Esophagus muscularis mucosa (tissue), 4 donors: ENCODE data around the gene PRSS50. TPM values are rescaled to one million over a fixed set of nuclear protein-coding genes. Genes with fewer than 3 reads are reported as not detected.

ENCODE experiments used
- DNase-seq: peaks from one replicate; pipeline ENCODE4 v3.0.0-alpha.2; 2017; ENCODE audit errors: extremely low spot score
- H3K27ac ChIP-seq, 4 donors: fragments of 200-600 bp; sonication (generic); replicated peaks in 1 of 4; 1 replicate in 3 of 4; 2 replicates in 1 of 4; pipeline ENCODE4 v1.5.1; 2016 to 2019; ENCODE audit warnings: mild to moderate bottlenecking in 1 of 4
- H3K27me3 ChIP-seq, 4 donors: fragments of 200-600 bp; sonication (generic); one replicate each; pipeline versions ENCODE4 v1.5.1 to v1.6.0; 2016 to 2019
- H3K36me3 ChIP-seq, 4 donors: fragments of 200-600 bp; sonication (generic); one replicate each; pipeline ENCODE4 v1.5.1; 2016 to 2019
- H3K4me1 ChIP-seq, 4 donors: fragments of 200-600 bp; sonication (generic); one replicate each; pipeline ENCODE4 v1.5.1; 2016 to 2019
- H3K4me3 ChIP-seq, 4 donors: fragments of 200-600 bp; sonication (generic); 1 replicate in 2 of 4; 2 replicates in 2 of 4; pipeline ENCODE4 v1.5.1; 2016 to 2019; ENCODE audit warnings: mild to moderate bottlenecking in 4 of 4, moderate library complexity in 1 of 4
- H3K9me3 ChIP-seq, 4 donors: fragments of 200-600 bp; sonication (generic); 1 replicate in 3 of 4; 2 replicates in 1 of 4; pipeline ENCODE4 v1.5.1; 2016 to 2019
- CTCF ChIP-seq, 3 experiments: fragments of 200-600 bp in 2 of 3; fragments of 450-650 bp in 1 of 3; sonication (generic) in 2 of 3; IDR thresholded peaks; one replicate each; pipeline ENCODE4 v1.5.1; 2017 to 2019; ENCODE audit warnings: antibody characterized with exemption in 3 of 3, mild to moderate bottlenecking in 2 of 3, moderate library complexity in 1 of 3
- EP300 ChIP-seq: sonication (generic); formaldehyde crosslinking; IDR thresholded peaks from one replicate; pipeline ENCODE4 v1.6.1; 2017; ENCODE audit warnings: antibody characterized with exemption
- POLR2A ChIP-seq: fragments of 450-650 bp; IDR thresholded peaks from one replicate; pipeline ENCODE4 v1.6.1; 2017; ENCODE audit warnings: antibody characterized with exemption, moderate library complexity, mild to moderate bottlenecking, low read depth
- POLR2AphosphoS5 ChIP-seq, 2 donors: sonication (generic); formaldehyde crosslinking; IDR thresholded peaks; one replicate each; pipeline ENCODE4 v1.6.1; 2017; ENCODE audit warnings: antibody characterized with exemption in 2 of 2
- WGBS: methylation state at CpG from one replicate; pipeline ENCODE4 v1.1.5; 2018; 5-methylcytosine and 5-hydroxymethylcytosine counted together
- intact Hi-C: fragments of 100-400 bp; cut with DNase I; formaldehyde crosslinking; loops from one replicate; pipeline ENCODE4 v1.15.1; 2023
- total RNA-seq, 4 donors: library from RNA; depleted of rRNA; stranded (reverse); fragments of >200 nt; gene quantifications; one replicate each; pipeline versions ENCODE4 v1.1.0 to v1.2.1, GENCODE V29; 2016

The PRSS50 gene
- total RNA-seq, 4 donors from 2014 or later, result 0.32 to 0.46 (median 0.42) TPM; not detected in 1

DNA sequence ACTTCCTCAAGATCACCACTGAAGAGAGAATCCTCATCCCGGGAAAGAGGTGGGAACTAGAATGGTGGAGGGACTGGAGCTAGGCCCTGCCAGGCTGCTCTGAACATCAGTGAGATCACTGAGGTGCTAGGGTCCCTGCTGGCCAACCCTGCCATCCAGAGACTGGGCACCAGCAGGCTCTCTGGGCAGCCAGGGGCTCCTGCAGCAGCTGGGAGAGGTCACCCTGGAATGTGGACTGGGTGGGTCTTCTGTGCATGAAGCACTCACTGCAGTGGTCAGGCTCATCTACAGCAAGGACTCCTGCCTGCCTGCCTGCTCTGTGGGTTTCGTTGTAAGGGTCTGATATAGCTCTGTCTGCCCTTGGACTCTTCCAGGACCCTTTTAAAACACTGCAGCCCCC, 49.1 kb downstream of the PRSS50 start:
- Histone ChIP-seq H3K27ac (no peak overlapping the region), H3K9me3 (no peaks in the 10 kb centered on the region), H3K4me3 (no peak overlapping the region), H3K4me1 (peaks cover 4 to 30% (median 9%) of the 10 kb centered on the region in 4 donors), H3K36me3 (peaks cover 0 to 33% (median 14%) of the 10 kb centered on the region in 4 donors), H3K27me3 (no peaks in the 10 kb centered on the region)
- TF ChIP-seq POLR2AphosphoS5 (IDR thresholded peaks at IDR 0.05) (no peak), POLR2A (no peak), EP300 (no peak), CTCF (IDR thresholded peaks at IDR 0.05) (no peak)
- intact Hi-C loops, result no loop called here
- DNase-seq, result no peak
- WGBS, result 79% methylated on average over 2 of the region's 2 CpGs

- no peak overlapping the region for H3K27ac ChIP-seq
- 68% methylated on average over 8 of the region's 8 CpGs for WGBS
- H3K9me3 ChIP-seq, result no peaks in the 10 kb centered on the region
- H3K27me3 ChIP-seq, result no peaks in the 10 kb centered on the region
- no peak for DNase-seq
- no peak overlapping the region for H3K4me3 ChIP-seq
- H3K36me3 ChIP-seq, result peaks cover 0 to 28% (median 10%) of the 10 kb centered on the region in 4 donors
- peaks cover 9 to 35% (median 14%) of the 10 kb centered on the region in 4 donors for H3K4me1 ChIP-seq
- TF ChIP-seq POLR2A, result no peak
- no peak for TF ChIP-seq POLR2AphosphoS5 (IDR thresholded peaks at IDR 0.05)
- TF ChIP-seq EP300, result no peak
- no peak for TF ChIP-seq CTCF (IDR thresholded peaks at IDR 0.05)
- intact Hi-C loops, result no loop called here
Observed at GRCh38 chr3:46668116-46668515, 49.6 kb downstream of the PRSS50 start.

GRCh38 chr3:46667657-46668056, 50.0 kb downstream of the PRSS50 start:
- H3K9me3 ChIP-seq, result no peaks in the 10 kb centered on the region
- no peak for TF ChIP-seq CTCF (IDR thresholded peaks at IDR 0.05)
- H3K36me3 ChIP-seq, result peaks cover 0 to 24% (median 7%) of the 10 kb centered on the region in 4 donors
- H3K4me1 ChIP-seq, result peaks cover 13 to 36% (median 18%) of the 10 kb centered on the region in 4 donors
- no peak overlapping the region for H3K4me3 ChIP-seq
- DNase-seq, result no peak
- intact Hi-C loops, result no loop called here
- no peak overlapping the region for H3K27ac ChIP-seq
- 91% methylated on average over 9 of the region's 9 CpGs for WGBS
- H3K27me3 ChIP-seq, result no peaks in the 10 kb centered on the region

DNA sequence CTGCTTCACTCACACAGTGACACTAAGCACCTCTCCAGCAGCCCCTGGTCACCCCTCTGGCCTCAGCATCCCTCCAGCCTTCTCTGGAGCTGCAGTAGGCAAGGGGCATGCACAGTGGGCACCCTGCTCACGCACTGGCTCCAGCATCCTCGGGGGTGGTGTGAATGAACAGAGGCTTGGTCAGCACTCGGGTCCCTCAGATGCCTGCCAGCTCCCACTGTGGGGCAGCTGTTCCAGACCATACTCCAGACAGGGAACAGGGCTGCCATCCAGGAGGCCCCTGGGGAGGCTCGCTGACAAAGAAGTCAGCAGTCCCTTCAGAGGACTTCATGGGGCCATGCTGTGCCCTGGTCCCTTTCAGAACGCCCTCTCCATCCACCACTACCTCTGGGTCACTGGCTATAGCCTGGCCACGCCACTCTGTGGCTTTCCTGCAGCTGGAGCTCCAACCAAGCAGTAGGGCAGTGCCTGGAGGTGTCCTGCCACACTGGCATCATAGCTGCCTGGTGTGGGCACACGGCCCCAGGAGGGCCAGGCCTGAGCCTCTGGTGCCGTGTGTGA, 50.5 kb downstream of the PRSS50 start:
- Histone ChIP-seq H3K9me3 (no peaks in the 10 kb centered on the region), H3K4me3 (no peak overlapping the region), H3K27ac (no peak overlapping the region), H3K27me3 (no peaks in the 10 kb centered on the region), H3K4me1 (peaks cover 19 to 36% (median 21%) of the 10 kb centered on the region in 4 donors), H3K36me3 (peaks cover 0 to 21% (median 4%) of the 10 kb centered on the region in 4 donors)
- no peak for DNase-seq
- intact Hi-C loops, result no loop called here
- TF ChIP-seq CTCF (IDR thresholded peaks at IDR 0.05) (no peak), POLR2AphosphoS5 (IDR thresholded peaks at IDR 0.05) (no peak), EP300 (no peak)
- 90% methylated on average over 2 of the region's 8 CpGs for WGBS

- 67% methylated on average over 4 of the region's 7 CpGs for WGBS
Observed at GRCh38 chr3:46666453-46666845, 51.2 kb downstream of the PRSS50 start.

More at GRCh38 chr3:46666453-46666845, 51.2 kb downstream of the PRSS50 start:
- H3K4me1 ChIP-seq, result peaks cover 19 to 36% (median 21%) of the 10 kb centered on the region in 4 donors
- intact Hi-C loops, result no loop called here
- peaks cover 0 to 14% (median under 1%) of the 10 kb centered on the region in 4 donors for H3K36me3 ChIP-seq
- no peak overlapping the region for H3K27ac ChIP-seq
- TF ChIP-seq POLR2A (no peak), CTCF (IDR thresholded peaks at IDR 0.05) (no peak), POLR2AphosphoS5 (IDR thresholded peaks at IDR 0.05) (no peak), EP300 (no peak)
- H3K4me3 ChIP-seq, result no peak overlapping the region
- H3K27me3 ChIP-seq, result no peaks in the 10 kb centered on the region
- no peak for DNase-seq
- H3K9me3 ChIP-seq, result no peaks in the 10 kb centered on the region
